Mesothelial cell of epicardium (in vitro differentiated cells): ENCODE measurements around the gene MFAP1. TPM values are rescaled to one million over a fixed set of nuclear protein-coding genes. Genes with fewer than 3 reads are reported as not detected.
"Not testable (repeated sequence)": the region's sequence is repeated elsewhere in the genome, so short reads cannot be mapped to it uniquely, and the experiment has no call there.

Experiments used
- DNase-seq, 2 experiments: peaks; one replicate each; pipeline ENCODE4 v3.0.0; 2021; ENCODE audit warnings: low spot score in 2 of 2; ENCODE audit not compliant: unreplicated experiment in 2 of 2
- H3K27ac Mint-ChIP-seq: 2 replicates; pipeline ENCODE4 v1.8.0; 2021; ENCODE audit warnings: mixed read lengths
- H3K27me3 Mint-ChIP-seq: 2 replicates; pipeline ENCODE4 v1.8.0; 2021; ENCODE audit warnings: low read depth, mixed read lengths
- H3K36me3 Mint-ChIP-seq: 2 replicates; pipeline ENCODE4 v1.8.0; 2021; ENCODE audit warnings: mixed read lengths
- H3K4me1 Mint-ChIP-seq: 2 replicates; pipeline ENCODE4 v1.8.0; 2021; ENCODE audit warnings: mixed read lengths
- H3K4me3 Mint-ChIP-seq: 2 replicates; pipeline ENCODE4 v1.8.0; 2021; ENCODE audit warnings: mild to moderate bottlenecking, moderate library complexity, mixed read lengths
- H3K9me3 Mint-ChIP-seq: 2 replicates; pipeline ENCODE4 v1.8.0; 2021; ENCODE audit warnings: mixed read lengths
- CTCF ChIP-seq: fragments of 200-600 bp; sonication (generic); IDR thresholded peaks from one replicate; pipeline ENCODE4 v1.5.0; 2021; ENCODE audit warnings: antibody characterized with exemption; ENCODE audit not compliant: unreplicated experiment
- total RNA-seq: library from RNA; stranded (reverse); gene quantifications from 3 replicates; pipeline ENCODE4 v1.2.1, GENCODE V29; 2021

Gene MFAP1
- total RNA-seq, 1 donor from 2014 or later: 31.2 TPM

- H3K27ac Mint-ChIP-seq: no peak overlapping the region
- peaks cover 2% of the 10 kb centered on the region for H3K36me3 Mint-ChIP-seq
- no peak for DNase-seq
- no peaks in the 10 kb centered on the region for H3K27me3 Mint-ChIP-seq
- H3K9me3 Mint-ChIP-seq: peaks cover 3% of the 10 kb centered on the region
- H3K4me3 Mint-ChIP-seq: peak overlapping the region; percentile 66
- peaks cover 22% of the 10 kb centered on the region for H3K4me1 Mint-ChIP-seq
- TF ChIP-seq CTCF: no peak
These were observed 1.6 kb upstream of the MFAP1 start for GRCh38 chr15:43826029-43826507.

GRCh38 chr15:43825305-43825704 lies 815 bp upstream of the MFAP1 start:
- H3K4me3 Mint-ChIP-seq, H3K27me3 Mint-ChIP-seq, H3K27ac Mint-ChIP-seq, H3K36me3 Mint-ChIP-seq, DNase-seq, H3K9me3 Mint-ChIP-seq: not testable (repeated sequence)
- H3K4me1 Mint-ChIP-seq: peaks cover 22% of the 10 kb centered on the region

- Mint-ChIP-seq H3K27ac (peak overlapping the region; percentile 75), H3K36me3 (peaks cover 9% of the 10 kb centered on the region), H3K9me3 (peaks cover 3% of the 10 kb centered on the region), H3K4me1 (peaks cover 13% of the 10 kb centered on the region), H3K4me3 (peak overlapping the region; percentile 23), H3K27me3 (no peaks in the 10 kb centered on the region)
- no peak for TF ChIP-seq CTCF
- no peak for DNase-seq
These were observed 3.0 kb downstream of the MFAP1 start for GRCh38 chr15:43821505-43821904.

- H3K36me3 Mint-ChIP-seq: peaks cover 27% of the 10 kb centered on the region
- H3K4me1 Mint-ChIP-seq, H3K27me3 Mint-ChIP-seq, DNase-seq, H3K4me3 Mint-ChIP-seq, H3K9me3 Mint-ChIP-seq, H3K27ac Mint-ChIP-seq: not testable (repeated sequence)
These were observed 9.4 kb downstream of the MFAP1 start for GRCh38 chr15:43815064-43815463.

GRCh38 chr15:43808960-43809678 lies 15.4 kb downstream of the MFAP1 start:
- Mint-ChIP-seq H3K4me1 (no peaks in the 10 kb centered on the region), H3K27ac (no peak overlapping the region), H3K27me3 (no peaks in the 10 kb centered on the region), H3K36me3 (peaks cover 52% of the 10 kb centered on the region), H3K4me3 (no peak overlapping the region), H3K9me3 (no peaks in the 10 kb centered on the region)
- no peak for DNase-seq
- no peak for TF ChIP-seq CTCF

GRCh38 chr15:43808435-43808950 lies 16.0 kb downstream of the MFAP1 start:
- Mint-ChIP-seq H3K27ac (no peak overlapping the region), H3K4me1 (no peaks in the 10 kb centered on the region), H3K9me3 (no peaks in the 10 kb centered on the region), H3K27me3 (no peaks in the 10 kb centered on the region), H3K36me3 (peaks cover 51% of the 10 kb centered on the region), H3K4me3 (no peak overlapping the region)
- TF ChIP-seq CTCF: no peak
- DNase-seq: no peak

- not testable (repeated sequence) for H3K27me3 Mint-ChIP-seq, DNase-seq, H3K4me3 Mint-ChIP-seq, H3K27ac Mint-ChIP-seq, H3K9me3 Mint-ChIP-seq
- H3K36me3 Mint-ChIP-seq: peaks cover 33% of the 10 kb centered on the region
- H3K4me1 Mint-ChIP-seq: peaks cover 24% of the 10 kb centered on the region
These were observed 21.8 kb downstream of the MFAP1 start for GRCh38 chr15:43802676-43803075.
